Activated CD4-positive, alpha-beta memory T cell treated with anti-CD3 and anti-CD28 coated beads, Interleukin-2, amount 10 ng/mL, durations not matched to agents 7 days and 5 days (primary cell): ENCODE data around the gene CPPED1. TPM values are rescaled to one million over a fixed set of nuclear protein-coding genes. Genes with fewer than 3 reads are reported as not detected.

ENCODE experiments used
- CTCF ChIA-PET: fragments of 350-600 bp; sonication (Branson Sonifier 250); formaldehyde crosslinking; loops from one replicate; lab custom pipeline; 2021; ENCODE audit warnings: antibody characterized with exemption, inconsistent platforms; lab: Charles Lee
- POLR2A ChIA-PET: fragments of 350-600 bp; sonication (Branson Sonifier 250); formaldehyde crosslinking; loops from one replicate; lab custom pipeline; 2021; ENCODE audit warnings: antibody characterized with exemption; lab: Charles Lee
- DNase-seq: peaks from one replicate; pipeline ENCODE4 v3.0.0-alpha.2; 2020
- H3K27ac Mint-ChIP-seq: one replicate; pipeline ENCODE4 v1.8.0; 2021; ENCODE audit warnings: mild to moderate bottlenecking, mixed read lengths
- H3K27me3 Mint-ChIP-seq: one replicate; pipeline ENCODE4 v1.8.0; 2021; ENCODE audit warnings: mixed read lengths
- H3K36me3 Mint-ChIP-seq: one replicate; pipeline ENCODE4 v1.8.0; 2021; ENCODE audit warnings: low read depth, mixed read lengths
- H3K4me1 Mint-ChIP-seq: one replicate; pipeline ENCODE4 v1.8.0; 2021; ENCODE audit warnings: mixed read lengths
- H3K4me3 Mint-ChIP-seq: one replicate; pipeline ENCODE4 v1.8.0; 2021; ENCODE audit warnings: mild to moderate bottlenecking, mixed read lengths
- H3K9me3 Mint-ChIP-seq: one replicate; pipeline ENCODE4 v1.8.0; 2021; ENCODE audit warnings: mixed read lengths
- total RNA-seq, 2 experiments: library from RNA; stranded (reverse); gene quantifications; one replicate each; pipeline ENCODE4 v1.2.3, GENCODE V29; 2021

Gene CPPED1
- total RNA-seq = 10 to 100 TPM; 26.1 to 27.0 TPM

GRCh38 chr16:12803203-12804093 lies at the start of gene CPPED1:
CPPED1 (minus strand) TSS chr16:12803887; CDS start chr16:12803776, 111 bp downstream.
- Mint-ChIP-seq H3K27me3 (no peaks in the 10 kb centered on the region), H3K27ac (peak within 1 kb of the TSS; percentile 81), H3K4me1 (peaks cover 53% of the 10 kb centered on the region), H3K9me3 (no peaks in the 10 kb centered on the region), H3K36me3 (peaks cover 21% of the 10 kb centered on the region), H3K4me3 (peak within 1 kb of the TSS; percentile 95)
- peak; percentile 90 for DNase-seq
- ChIA-PET CTCF (interaction anchor here (0.8 to 1.6 kb wide), 2 partner anchors 11 to 13 kb away, joined by 3 to 5 read pairs; no protein-coding TSS in a partner anchor), POLR2A (interaction anchor here (0.8 to 4.7 kb wide), 11 partner anchors 13 to 827 kb away, joined by 3 to 44 read pairs (median 5); partner anchors contain the start of gene SNX29)

- H3K9me3 Mint-ChIP-seq = peaks cover 2% of the 10 kb centered on the region
- no peaks in the 10 kb centered on the region for H3K4me1 Mint-ChIP-seq
- H3K36me3 Mint-ChIP-seq = no peaks in the 10 kb centered on the region
- no peak for DNase-seq
- ChIA-PET CTCF (interaction anchor here (0.7 kb wide), 1 partner anchor 16 kb away, joined by 3 read pairs; no protein-coding TSS in a partner anchor), POLR2A (no interaction called here)
- H3K4me3 Mint-ChIP-seq = no peak overlapping the region
- peaks cover 6% of the 10 kb centered on the region for H3K27me3 Mint-ChIP-seq
- H3K27ac Mint-ChIP-seq = no peak overlapping the region
Observed at GRCh38 chr16:12850186-12850585, 46.5 kb upstream of the CPPED1 start.

- H3K27ac Mint-ChIP-seq = no peak overlapping the region
- no peaks in the 10 kb centered on the region for H3K4me1 Mint-ChIP-seq
- peaks cover 6% of the 10 kb centered on the region for H3K27me3 Mint-ChIP-seq
- POLR2A ChIA-PET = no interaction called here
- H3K36me3 Mint-ChIP-seq = no peaks in the 10 kb centered on the region
- CTCF ChIA-PET = interaction anchor here (0.6 kb wide), 1 partner anchor 79 kb away, joined by 3 read pairs; no protein-coding TSS in a partner anchor
- peaks cover 2% of the 10 kb centered on the region for H3K9me3 Mint-ChIP-seq
- DNase-seq = no peak
- no peak overlapping the region for H3K4me3 Mint-ChIP-seq
Observed at GRCh38 chr16:12846592-12846991, 42.9 kb upstream of the CPPED1 start.

- Mint-ChIP-seq H3K36me3 (no peaks in the 10 kb centered on the region), H3K4me3 (no peak overlapping the region), H3K27ac (no peak overlapping the region), H3K4me1 (no peaks in the 10 kb centered on the region), H3K27me3 (peaks cover 9% of the 10 kb centered on the region), H3K9me3 (no peaks in the 10 kb centered on the region)
- no peak for DNase-seq
- CTCF ChIA-PET = interaction anchor here (0.7 kb wide), 1 partner anchor 1589 kb away, joined by 5 read pairs; no protein-coding TSS in a partner anchor
- POLR2A ChIA-PET = no interaction called here
Observed at GRCh38 chr16:12845282-12845681, 41.6 kb upstream of the CPPED1 start.

- Mint-ChIP-seq H3K4me3 (no peak overlapping the region), H3K36me3 (no peaks in the 10 kb centered on the region), H3K27ac (no peak overlapping the region), H3K9me3 (no peaks in the 10 kb centered on the region), H3K27me3 (peaks cover 17% of the 10 kb centered on the region), H3K4me1 (peaks cover 14% of the 10 kb centered on the region)
- DNase-seq = no peak
- CTCF ChIA-PET = no interaction called here
- POLR2A ChIA-PET = no interaction called here
Observed at GRCh38 chr16:12837756-12838155, 34.1 kb upstream of the CPPED1 start.

GRCh38 chr16:12837291-12837690 lies 33.6 kb upstream of the CPPED1 start:
- DNase-seq = no peak
- ChIA-PET POLR2A (no interaction called here), CTCF (no interaction called here)
- no peaks in the 10 kb centered on the region for H3K9me3 Mint-ChIP-seq
- no peaks in the 10 kb centered on the region for H3K36me3 Mint-ChIP-seq
- peaks cover 20% of the 10 kb centered on the region for H3K27me3 Mint-ChIP-seq
- peaks cover 14% of the 10 kb centered on the region for H3K4me1 Mint-ChIP-seq
- H3K4me3 Mint-ChIP-seq = no peak overlapping the region
- no peak overlapping the region for H3K27ac Mint-ChIP-seq

- DNase-seq = no peak
- H3K9me3 Mint-ChIP-seq = no peaks in the 10 kb centered on the region
- H3K36me3 Mint-ChIP-seq = no peaks in the 10 kb centered on the region
- H3K4me1 Mint-ChIP-seq = peaks cover 14% of the 10 kb centered on the region
- ChIA-PET CTCF (interaction anchor here (0.5 kb wide), 1 partner anchor 17 kb away, joined by 3 read pairs; no protein-coding TSS in a partner anchor), POLR2A (no interaction called here)
- no peak overlapping the region for H3K4me3 Mint-ChIP-seq
- H3K27ac Mint-ChIP-seq = no peak overlapping the region
- peaks cover 19% of the 10 kb centered on the region for H3K27me3 Mint-ChIP-seq
Observed at GRCh38 chr16:12833926-12834325, 30.2 kb upstream of the CPPED1 start.

GRCh38 chr16:12829096-12829888 lies 25.6 kb upstream of the CPPED1 start:
- H3K27me3 Mint-ChIP-seq = peaks cover 21% of the 10 kb centered on the region
- H3K4me3 Mint-ChIP-seq = no peak overlapping the region
- CTCF ChIA-PET = interaction anchor here (0.6 kb wide), 2 partner anchors 256 to 324 kb away, joined by 4 read pairs; no protein-coding TSS in a partner anchor
- H3K9me3 Mint-ChIP-seq = no peaks in the 10 kb centered on the region
- H3K4me1 Mint-ChIP-seq = no peaks in the 10 kb centered on the region
- H3K36me3 Mint-ChIP-seq = no peaks in the 10 kb centered on the region
- no peak overlapping the region for H3K27ac Mint-ChIP-seq
- POLR2A ChIA-PET = no interaction called here
- DNase-seq = no peak

GRCh38 chr16:12828206-12828605 lies 24.5 kb upstream of the CPPED1 start:
- no peaks in the 10 kb centered on the region for H3K9me3 Mint-ChIP-seq
- no peaks in the 10 kb centered on the region for H3K4me1 Mint-ChIP-seq
- H3K27me3 Mint-ChIP-seq = peaks cover 21% of the 10 kb centered on the region
- ChIA-PET POLR2A (no interaction called here), CTCF (no interaction called here)
- DNase-seq = no peak
- H3K4me3 Mint-ChIP-seq = no peak overlapping the region
- H3K36me3 Mint-ChIP-seq = no peaks in the 10 kb centered on the region
- no peak overlapping the region for H3K27ac Mint-ChIP-seq

GRCh38 chr16:12826559-12826958 lies 22.9 kb upstream of the CPPED1 start:
- CTCF ChIA-PET = no interaction called here
- Mint-ChIP-seq H3K4me1 (no peaks in the 10 kb centered on the region), H3K36me3 (no peaks in the 10 kb centered on the region), H3K9me3 (no peaks in the 10 kb centered on the region), H3K27ac (no peak overlapping the region), H3K4me3 (no peak overlapping the region), H3K27me3 (peaks cover 17% of the 10 kb centered on the region)
- no peak for DNase-seq
- POLR2A ChIA-PET = no interaction called here

- Mint-ChIP-seq H3K27ac (no peak overlapping the region), H3K4me3 (no peak overlapping the region), H3K9me3 (no peaks in the 10 kb centered on the region), H3K4me1 (peaks cover 27% of the 10 kb centered on the region), H3K27me3 (no peaks in the 10 kb centered on the region), H3K36me3 (no peaks in the 10 kb centered on the region)
- ChIA-PET CTCF (interaction anchor here (1.1 to 4.1 kb wide), 5 partner anchors 12 to 724 kb away, joined by 3 to 20 read pairs (median 3); no protein-coding TSS in a partner anchor), POLR2A (interaction anchor here (0.8 kb wide), 1 partner anchor 38 kb away, joined by 4 read pairs; no protein-coding TSS in a partner anchor)
- DNase-seq = peak; percentile 79
Observed at GRCh38 chr16:12819126-12820117, 15.7 kb upstream of the CPPED1 start.

- Mint-ChIP-seq H3K9me3 (no peaks in the 10 kb centered on the region), H3K36me3 (no peaks in the 10 kb centered on the region), H3K27ac (no peak overlapping the region), H3K27me3 (no peaks in the 10 kb centered on the region), H3K4me3 (no peak overlapping the region), H3K4me1 (peaks cover 27% of the 10 kb centered on the region)
- POLR2A ChIA-PET = interaction anchor here (0.8 to 1.4 kb wide), 3 partner anchors 12 to 281 kb away, joined by 4 to 5 read pairs (median 4); no protein-coding TSS in a partner anchor
- no peak for DNase-seq
- CTCF ChIA-PET = interaction anchor here (1.1 to 4.1 kb wide), 4 partner anchors 245 to 363 kb away, joined by 3 to 20 read pairs (median 3); no protein-coding TSS in a partner anchor
Observed at GRCh38 chr16:12818326-12818725, 14.6 kb upstream of the CPPED1 start.
